Esophagus (tissue), 2 donors: ENCODE measurements around the gene VAMP4. TPM values are rescaled to one million over a fixed set of nuclear protein-coding genes. Genes with fewer than 3 reads are reported as not detected.
"Not testable (repeated sequence)": the region's sequence is repeated elsewhere in the genome, so short reads cannot be mapped to it uniquely, and the experiment has no call there.

Experiments
- H3K27ac ChIP-seq, 2 donors: one replicate each; pipeline ENCODE4 v1.5.1; 2013; ENCODE audit warnings: low read depth in 2 of 2, mild to moderate bottlenecking in 2 of 2, inconsistent platforms in 1 of 2, low read length in 1 of 2, moderate library complexity in 1 of 2
- H3K27me3 ChIP-seq, 2 donors: one replicate each; pipeline ENCODE4 v1.6.1; 2013; ENCODE audit warnings: low read length in 2 of 2, control low read depth in 1 of 2, mild to moderate bottlenecking in 1 of 2; ENCODE audit not compliant: insufficient read depth in 2 of 2, control insufficient read depth in 1 of 2
- H3K36me3 ChIP-seq, 2 donors: one replicate each; pipeline ENCODE4 v1.6.1; 2013; ENCODE audit warnings: low read length in 1 of 2; ENCODE audit not compliant: control insufficient read depth in 2 of 2, insufficient read depth in 2 of 2
- H3K4me1 ChIP-seq, 2 donors: one replicate each; pipeline ENCODE4 v1.6.1; 2013; ENCODE audit warnings: low read length in 1 of 2; ENCODE audit not compliant: control insufficient read depth in 2 of 2, insufficient read depth in 2 of 2
- H3K4me3 ChIP-seq, 2 donors: one replicate each; pipeline ENCODE4 v1.5.1; 2013; ENCODE audit warnings: low read length in 2 of 2, mild to moderate bottlenecking in 2 of 2, low read depth in 1 of 2, moderate library complexity in 1 of 2
- H3K9me3 ChIP-seq, 2 donors: one replicate each; pipeline ENCODE4 v1.6.1; 2013; ENCODE audit warnings: mild to moderate bottlenecking in 2 of 2, low read depth in 1 of 2, low read length in 1 of 2, moderate library complexity in 1 of 2; ENCODE audit not compliant: control insufficient read depth in 2 of 2, insufficient read depth in 1 of 2
- WGBS, 2 donors: extraction: QIAGEN DNeasy Blood & Tissue Kit; methylation state at CpG; one replicate each; pipeline ENCODE4 v1.1.7; 2013; 5-methylcytosine and 5-hydroxymethylcytosine counted together
- polyA plus RNA-seq, 2 donors: library from polyadenylated mRNA; stranded (reverse); fragments of 200-250 nt; gene quantifications; one replicate each; pipeline ENCODE4 v1.2.3, GENCODE V29; 2013
- donor health status: healthy with polysubstance abuse.
- donor health status: Bipolar disorder and iron deficiency.

Gene VAMP4
- polyA plus RNA-seq, 2 donors = 5.0 to 5.5 TPM

DNA sequence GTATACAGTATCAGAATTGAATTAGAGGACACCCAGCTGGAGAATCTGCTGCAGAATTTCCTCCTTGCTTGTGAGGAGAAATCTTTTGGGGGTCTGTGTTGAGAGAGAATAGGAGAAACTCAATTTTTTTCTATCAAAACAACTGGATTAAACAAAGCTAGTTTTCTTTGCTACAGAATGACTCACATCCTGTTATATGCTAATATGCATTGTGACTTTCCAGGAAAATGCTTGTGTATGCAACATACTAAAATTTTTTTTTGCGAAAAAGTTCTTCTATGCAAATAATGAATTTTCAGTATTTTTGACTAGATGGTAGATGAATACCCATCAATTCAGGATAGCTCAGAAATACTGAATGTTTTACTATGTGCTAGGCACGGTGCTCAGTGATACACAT lies 2.2 kb downstream of the VAMP4 start:
- Histone ChIP-seq H3K4me1 (no peaks in the 10 kb centered on the region), H3K36me3 (peaks cover 2 to 4% of the 10 kb centered on the region in 2 donors), H3K9me3 (no peaks in the 10 kb centered on the region), H3K27me3 (no peaks in the 10 kb centered on the region), H3K27ac (no peak overlapping the region), H3K4me3 (no peak overlapping the region)
- 62 to 77% methylated on average over 2 of the region's 2 CpGs for WGBS, 2 donors

DNA sequence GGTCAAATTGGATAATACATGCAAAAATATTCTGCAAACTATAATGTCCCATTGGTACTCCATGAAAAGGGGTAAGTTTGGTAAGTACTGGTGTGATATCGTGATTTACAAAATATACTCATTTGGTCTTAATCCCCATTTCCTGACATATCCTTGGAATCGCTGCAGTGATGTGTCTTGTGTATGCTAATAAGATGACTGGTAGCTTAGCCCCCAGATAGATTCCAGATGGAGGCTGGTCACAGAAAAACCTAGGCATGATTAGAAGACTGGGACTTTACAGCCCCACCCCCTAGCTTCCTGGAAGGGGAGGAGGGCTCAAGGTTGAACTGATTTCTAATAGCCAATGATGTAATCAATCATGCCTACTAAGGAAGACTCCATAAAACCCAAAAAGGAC lies 3.0 kb downstream of the VAMP4 start:
- WGBS, 2 donors = 75 to 84% methylated on average over 2 of the region's 2 CpGs
- Histone ChIP-seq H3K36me3 (peaks cover 2 to 4% of the 10 kb centered on the region in 2 donors), H3K27me3 (no peaks in the 10 kb centered on the region), H3K27ac (no peak overlapping the region), H3K4me1 (no peaks in the 10 kb centered on the region), H3K9me3 (no peaks in the 10 kb centered on the region), H3K4me3 (no peak overlapping the region)

DNA sequence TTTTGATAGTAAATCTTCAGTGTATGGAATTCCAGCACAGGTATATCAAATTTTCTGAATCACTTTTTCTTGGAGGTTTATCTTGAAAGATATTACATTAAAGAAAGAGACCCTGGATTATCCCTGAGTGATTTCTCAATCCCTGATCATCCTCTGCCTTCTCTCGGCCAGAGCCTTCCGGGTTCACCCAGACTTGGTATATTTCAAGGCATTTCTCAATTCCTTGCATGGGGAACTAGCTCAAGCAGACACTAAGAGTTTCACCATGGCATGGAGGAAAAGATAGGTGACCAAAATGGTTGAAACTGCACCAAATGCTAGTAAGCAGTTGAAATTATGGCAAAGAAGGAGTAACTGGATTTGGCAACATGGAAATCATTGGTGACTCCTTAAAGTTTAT lies 5.7 kb downstream of the VAMP4 start:
- Histone ChIP-seq H3K27me3 (no peaks in the 10 kb centered on the region), H3K27ac (no peak overlapping the region), H3K4me1 (no peaks in the 10 kb centered on the region), H3K9me3 (no peaks in the 10 kb centered on the region), H3K4me3 (no peak overlapping the region), H3K36me3 (peaks cover 2 to 4% of the 10 kb centered on the region in 2 donors)
- 92 to 95% methylated on average over 2 of the region's 2 CpGs for whole genome bisulfite sequencing, 2 donors

DNA sequence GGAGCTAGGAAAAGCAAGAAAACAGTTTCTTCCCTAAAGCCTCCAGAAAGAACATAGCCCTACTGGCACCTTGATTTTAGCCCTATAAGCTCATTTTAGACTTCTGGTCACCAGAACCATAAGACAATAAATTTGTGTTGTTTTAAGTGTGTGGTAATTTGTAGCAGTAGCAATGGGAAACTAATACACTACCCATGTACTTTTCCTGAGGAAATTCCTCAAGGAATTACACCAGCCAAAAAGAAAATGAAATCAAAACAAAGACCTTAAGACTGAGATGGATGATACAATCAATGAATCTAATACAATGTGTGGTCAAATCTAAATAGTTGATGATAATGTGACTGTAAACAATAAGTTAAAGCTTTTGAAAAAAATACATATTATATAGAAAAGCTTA lies 11.8 kb downstream of the VAMP4 start:
- no peak overlapping the region for H3K27ac ChIP-seq
- H3K4me3 ChIP-seq = no peak overlapping the region
- H3K4me1 ChIP-seq = no peaks in the 10 kb centered on the region
- H3K36me3 ChIP-seq = no peaks in the 10 kb centered on the region
- no peaks in the 10 kb centered on the region for H3K9me3 ChIP-seq
- no peaks in the 10 kb centered on the region for H3K27me3 ChIP-seq

DNA sequence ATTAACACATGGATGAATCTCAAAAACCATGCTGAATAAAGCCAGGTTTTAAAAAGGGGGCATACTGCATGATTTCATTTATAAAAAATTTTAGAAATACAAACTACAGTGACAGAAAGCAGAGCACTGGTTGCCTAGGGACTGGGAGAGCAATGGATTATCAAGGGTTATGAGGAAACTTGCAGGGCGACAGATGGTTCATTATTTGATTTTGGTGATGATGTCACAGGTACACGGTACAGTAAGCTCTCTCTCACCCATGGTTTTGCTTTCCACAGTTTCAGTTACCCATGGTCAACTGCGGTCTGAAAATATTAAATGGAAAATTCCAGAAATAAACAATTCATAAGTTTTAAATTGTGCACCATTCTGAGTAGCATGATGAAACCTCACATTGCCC lies 14.1 kb downstream of the VAMP4 start:
- WGBS, 2 donors = 83 to 92% methylated on average over 3 of the region's 3 CpGs
- Histone ChIP-seq H3K27me3 (no peaks in the 10 kb centered on the region), H3K9me3 (peaks cover 0 to 3% of the 10 kb centered on the region in 2 donors), H3K36me3 (no peaks in the 10 kb centered on the region), H3K4me1 (no peaks in the 10 kb centered on the region), H3K4me3 (no peak overlapping the region), H3K27ac (no peak overlapping the region)

DNA sequence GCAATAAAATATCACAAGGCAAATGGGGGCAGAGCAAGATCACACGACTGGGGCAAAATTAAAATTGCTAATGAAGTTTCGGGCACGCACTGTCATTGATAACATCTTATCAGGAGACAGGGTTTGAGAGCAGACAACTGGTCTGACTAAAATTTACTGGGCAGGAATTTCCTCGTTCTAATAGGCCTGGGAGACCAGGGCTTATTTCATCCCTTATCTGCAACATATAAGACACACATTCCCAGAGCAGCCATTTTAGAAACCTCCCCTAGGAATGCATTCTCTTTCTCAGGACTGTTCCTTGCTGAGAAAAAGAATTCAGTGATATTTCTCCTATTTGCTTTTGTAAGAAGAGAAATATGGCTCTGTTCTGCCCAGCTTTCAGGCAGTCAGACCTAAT lies 18.7 kb downstream of the VAMP4 start:
- 98% methylated on average over 4 of the region's 4 CpGs for WGBS, 2 donors
- H3K9me3 ChIP-seq, H3K4me3 ChIP-seq, H3K27ac ChIP-seq, H3K27me3 ChIP-seq, H3K4me1 ChIP-seq, H3K36me3 ChIP-seq: not testable (repeated sequence)

DNA sequence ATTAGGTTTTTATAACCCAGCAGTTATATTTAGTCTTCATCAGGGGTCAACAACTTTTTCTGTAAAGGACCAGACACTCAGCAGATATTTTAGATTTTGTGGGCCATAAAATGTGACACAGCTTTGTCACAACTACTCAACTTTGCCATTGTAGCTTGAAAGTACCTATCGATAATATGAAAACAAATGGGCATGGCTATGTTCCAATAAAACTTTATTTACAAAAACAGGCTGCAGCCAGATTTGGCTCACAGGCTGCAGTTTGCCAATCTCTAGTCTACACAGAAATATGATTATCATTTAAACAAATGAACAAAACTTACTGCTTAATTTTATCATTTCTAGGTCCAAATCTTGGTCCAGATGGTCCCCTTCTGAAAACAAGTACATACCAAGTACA lies 23.0 kb downstream of the VAMP4 start:
- Histone ChIP-seq H3K4me1 (no peaks in the 10 kb centered on the region), H3K27me3 (no peaks in the 10 kb centered on the region), H3K36me3 (peaks cover 0 to 3% of the 10 kb centered on the region in 2 donors), H3K9me3 (peaks cover 0 to 3% of the 10 kb centered on the region in 2 donors), H3K4me3 (no peak overlapping the region), H3K27ac (no peak overlapping the region)
- 87 to 93% methylated on average over 1 of the region's 1 CpG for WGBS, 2 donors

DNA sequence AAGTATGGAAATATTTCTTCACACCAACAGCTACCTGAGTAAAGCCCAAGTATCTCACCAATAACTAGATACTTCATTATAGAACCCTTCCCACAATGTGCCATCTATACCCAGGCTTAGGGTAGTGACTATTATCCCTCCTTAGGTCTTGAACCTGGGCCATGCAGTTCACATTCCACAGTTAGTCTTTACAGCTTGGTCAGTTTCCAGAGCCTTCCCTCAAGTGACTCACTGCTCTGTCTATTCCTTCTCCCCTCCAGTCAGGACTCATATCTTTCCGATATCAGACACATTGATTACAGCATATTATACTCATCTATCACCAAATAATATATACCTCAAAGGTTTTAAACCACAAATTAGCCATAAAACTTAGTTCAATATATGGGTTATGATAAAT lies 23.6 kb downstream of the VAMP4 start:
- Histone ChIP-seq H3K4me3 (no peak overlapping the region), H3K27ac (no peak overlapping the region), H3K4me1 (no peaks in the 10 kb centered on the region), H3K27me3 (no peaks in the 10 kb centered on the region), H3K9me3 (peaks cover 0 to 3% of the 10 kb centered on the region in 2 donors), H3K36me3 (peaks cover 0 to 3% of the 10 kb centered on the region in 2 donors)
- WGBS, 2 donors = 91 to 96% methylated on average over 1 of the region's 1 CpG

DNA sequence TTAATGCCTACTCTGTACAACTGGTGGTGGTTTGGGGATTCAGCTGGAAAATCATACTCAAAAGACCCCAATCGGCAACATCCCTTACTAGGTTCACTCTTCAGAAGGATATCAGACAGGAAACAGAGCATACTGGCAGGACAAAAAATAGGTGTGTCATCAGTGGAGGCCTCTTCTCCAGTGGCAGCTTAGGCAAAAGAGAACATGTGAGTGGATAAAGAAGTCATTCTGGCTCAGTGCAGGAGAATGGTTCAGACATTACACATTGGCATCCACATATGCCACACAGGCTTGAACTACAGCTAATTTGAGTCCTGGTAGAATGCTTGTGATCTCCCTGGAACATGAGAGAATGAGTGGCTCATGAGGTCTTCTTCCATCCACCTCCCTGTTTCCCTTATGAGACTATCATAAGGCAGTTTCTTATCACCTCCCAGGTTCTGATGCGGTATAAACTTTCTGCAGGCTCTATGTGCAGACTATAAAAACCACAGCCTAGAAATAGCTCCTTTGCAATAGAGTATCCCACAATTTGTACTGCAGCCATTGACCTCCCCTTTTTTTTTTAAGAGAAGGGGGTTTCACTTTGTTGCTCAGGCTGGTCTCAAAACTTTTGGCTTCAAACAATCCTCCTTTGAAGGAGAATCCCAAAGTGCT lies 24.7 kb downstream of the VAMP4 start:
- Histone ChIP-seq H3K36me3 (peaks cover 0 to 3% of the 10 kb centered on the region in 2 donors), H3K4me3 (no peak overlapping the region), H3K4me1 (no peaks in the 10 kb centered on the region), H3K27ac (no peak overlapping the region), H3K9me3 (no peaks in the 10 kb centered on the region), H3K27me3 (no peaks in the 10 kb centered on the region)
- 84 to 91% methylated on average over 2 of the region's 2 CpGs for WGBS, 2 donors

DNA sequence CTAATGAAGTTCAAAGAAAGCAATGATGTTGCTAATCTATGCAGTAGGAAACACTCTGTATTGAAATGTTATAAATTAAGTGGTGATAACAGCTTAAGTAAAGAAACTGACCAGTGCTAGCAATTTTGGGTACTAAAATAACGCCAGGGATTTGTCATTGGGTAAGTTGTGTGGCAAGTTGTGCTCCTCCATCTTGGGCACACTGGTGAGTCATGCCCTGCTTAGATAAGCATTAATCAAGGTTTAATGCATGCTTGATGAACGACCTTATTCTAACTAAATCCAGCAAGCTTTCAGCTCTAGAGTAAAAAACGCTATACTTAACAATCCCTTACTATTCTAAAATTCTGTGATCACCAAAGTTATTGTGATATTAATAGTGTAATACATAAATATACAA lies 25.2 kb downstream of the VAMP4 start:
- no peak overlapping the region for H3K27ac ChIP-seq
- H3K27me3 ChIP-seq = no peaks in the 10 kb centered on the region
- H3K36me3 ChIP-seq = peaks cover 0 to 3% of the 10 kb centered on the region in 2 donors
- 45 to 46% methylated on average over 3 of the region's 3 CpGs for WGBS, 2 donors
- no peaks in the 10 kb centered on the region for H3K9me3 ChIP-seq
- no peaks in the 10 kb centered on the region for H3K4me1 ChIP-seq
- H3K4me3 ChIP-seq = no peak overlapping the region
